Measurements from ENCODE around the gene PTPRN2.
A peak's percentile ranks its signal among the peaks of the same experiment; 100 is the strongest.

PTPRN2 gene

GRCh38 chr7:158117341-158118222 is 470.0 kb downstream of the PTPRN2 start:
- Mint-ChIP-seq H3K27me3 (ENCODE audit: low read depth, poor library complexity) (peaks cover 8% of the 10 kb centered on the region), H3K27ac (no peak overlapping the region), H3K36me3 (ENCODE audit: low read depth) (peaks cover 7% of the 10 kb centered on the region), H3K4me1 (no peaks in the 10 kb centered on the region), H3K9me3 (peaks cover 74% of the 10 kb centered on the region), H3K4me3 (no peak overlapping the region)
- TF ChIP-seq, protein P1, sequence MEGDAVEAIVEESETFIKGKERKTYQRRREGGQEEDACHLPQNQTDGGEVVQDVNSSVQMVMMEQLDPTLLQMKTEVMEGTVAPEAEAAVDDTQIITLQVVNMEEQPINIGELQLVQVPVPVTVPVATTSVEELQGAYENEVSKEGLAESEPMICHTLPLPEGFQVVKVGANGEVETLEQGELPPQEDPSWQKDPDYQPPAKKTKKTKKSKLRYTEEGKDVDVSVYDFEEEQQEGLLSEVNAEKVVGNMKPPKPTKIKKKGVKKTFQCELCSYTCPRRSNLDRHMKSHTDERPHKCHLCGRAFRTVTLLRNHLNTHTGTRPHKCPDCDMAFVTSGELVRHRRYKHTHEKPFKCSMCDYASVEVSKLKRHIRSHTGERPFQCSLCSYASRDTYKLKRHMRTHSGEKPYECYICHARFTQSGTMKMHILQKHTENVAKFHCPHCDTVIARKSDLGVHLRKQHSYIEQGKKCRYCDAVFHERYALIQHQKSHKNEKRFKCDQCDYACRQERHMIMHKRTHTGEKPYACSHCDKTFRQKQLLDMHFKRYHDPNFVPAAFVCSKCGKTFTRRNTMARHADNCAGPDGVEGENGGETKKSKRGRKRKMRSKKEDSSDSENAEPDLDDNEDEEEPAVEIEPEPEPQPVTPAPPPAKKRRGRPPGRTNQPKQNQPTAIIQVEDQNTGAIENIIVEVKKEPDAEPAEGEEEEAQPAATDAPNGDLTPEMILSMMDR (IDR thresholded peaks at IDR 0.05) = no peak
- no peak for DNase-seq

- peaks cover 12% of the 10 kb centered on the region for H3K27me3 Mint-ChIP-seq (ENCODE audit: low read depth, poor library complexity)
- TF ChIP-seq, protein P1 (IDR thresholded peaks at IDR 0.05) = no peak
- H3K4me1 Mint-ChIP-seq = peaks cover 6% of the 10 kb centered on the region
- no peak overlapping the region for H3K4me3 Mint-ChIP-seq
- DNase-seq = no peak
- peaks cover 7% of the 10 kb centered on the region for H3K36me3 Mint-ChIP-seq (ENCODE audit: low read depth)
- H3K27ac Mint-ChIP-seq = no peak overlapping the region
- peaks cover 61% of the 10 kb centered on the region for H3K9me3 Mint-ChIP-seq
Measured at GRCh38 chr7:158116235-158116634, 471.4 kb downstream of the PTPRN2 start.

- Mint-ChIP-seq H3K4me3 (no peak overlapping the region), H3K36me3 (ENCODE audit: low read depth) (peaks cover 7% of the 10 kb centered on the region), H3K9me3 (peaks cover 53% of the 10 kb centered on the region), H3K27me3 (ENCODE audit: low read depth, poor library complexity) (peaks cover 10% of the 10 kb centered on the region), H3K4me1 (peaks cover 12% of the 10 kb centered on the region), H3K27ac (no peak overlapping the region)
- DNase-seq = no peak
- TF ChIP-seq, protein P1 (IDR thresholded peaks at IDR 0.05) = no peak
Measured at GRCh38 chr7:158114056-158114850, 473.4 kb downstream of the PTPRN2 start.

DNA sequence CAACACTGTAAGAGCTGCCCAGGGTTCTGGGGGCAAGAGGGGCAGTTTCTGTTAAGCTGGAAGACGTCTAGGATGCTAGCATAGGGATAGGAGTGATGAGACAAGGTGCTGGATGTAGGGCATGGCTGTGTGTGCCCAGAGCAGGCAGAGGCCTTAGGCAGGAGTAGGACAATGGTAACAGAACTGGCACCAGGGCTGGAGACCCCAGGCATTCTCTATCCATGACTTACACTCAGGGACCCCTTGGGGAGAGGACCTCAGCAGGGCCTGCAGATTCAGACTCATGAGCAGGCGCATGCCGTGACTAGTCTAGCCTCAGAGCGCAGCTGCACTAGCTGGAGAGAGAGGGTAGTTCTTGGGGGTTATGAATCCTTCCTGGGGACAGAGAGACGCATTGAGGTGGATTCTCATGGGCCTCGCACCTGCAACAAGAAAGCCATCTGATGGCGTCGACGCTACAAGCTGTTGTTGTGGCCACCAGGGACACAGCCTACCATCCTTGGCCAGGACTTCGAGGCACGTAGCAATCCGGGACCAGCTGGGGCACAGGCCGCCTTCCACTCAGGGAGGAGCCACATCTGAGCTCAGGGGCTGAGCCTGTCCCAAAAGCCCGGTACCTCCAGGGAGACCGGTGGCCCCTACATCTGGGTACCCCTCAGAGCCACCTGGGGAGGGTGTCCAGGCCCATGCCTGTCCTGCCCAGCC is 474.1 kb downstream of the PTPRN2 start:
- H3K4me3 Mint-ChIP-seq = no peak overlapping the region
- H3K9me3 Mint-ChIP-seq = peaks cover 45% of the 10 kb centered on the region
- DNase-seq = no peak
- peak overlapping the region; percentile 29 for H3K27ac Mint-ChIP-seq
- TF ChIP-seq, protein P1 (IDR thresholded peaks at IDR 0.05) = no peak
- H3K36me3 Mint-ChIP-seq (ENCODE audit: low read depth) = peaks cover 7% of the 10 kb centered on the region
- H3K27me3 Mint-ChIP-seq (ENCODE audit: low read depth, poor library complexity) = peaks cover 8% of the 10 kb centered on the region
- H3K4me1 Mint-ChIP-seq = peaks cover 12% of the 10 kb centered on the region

DNA sequence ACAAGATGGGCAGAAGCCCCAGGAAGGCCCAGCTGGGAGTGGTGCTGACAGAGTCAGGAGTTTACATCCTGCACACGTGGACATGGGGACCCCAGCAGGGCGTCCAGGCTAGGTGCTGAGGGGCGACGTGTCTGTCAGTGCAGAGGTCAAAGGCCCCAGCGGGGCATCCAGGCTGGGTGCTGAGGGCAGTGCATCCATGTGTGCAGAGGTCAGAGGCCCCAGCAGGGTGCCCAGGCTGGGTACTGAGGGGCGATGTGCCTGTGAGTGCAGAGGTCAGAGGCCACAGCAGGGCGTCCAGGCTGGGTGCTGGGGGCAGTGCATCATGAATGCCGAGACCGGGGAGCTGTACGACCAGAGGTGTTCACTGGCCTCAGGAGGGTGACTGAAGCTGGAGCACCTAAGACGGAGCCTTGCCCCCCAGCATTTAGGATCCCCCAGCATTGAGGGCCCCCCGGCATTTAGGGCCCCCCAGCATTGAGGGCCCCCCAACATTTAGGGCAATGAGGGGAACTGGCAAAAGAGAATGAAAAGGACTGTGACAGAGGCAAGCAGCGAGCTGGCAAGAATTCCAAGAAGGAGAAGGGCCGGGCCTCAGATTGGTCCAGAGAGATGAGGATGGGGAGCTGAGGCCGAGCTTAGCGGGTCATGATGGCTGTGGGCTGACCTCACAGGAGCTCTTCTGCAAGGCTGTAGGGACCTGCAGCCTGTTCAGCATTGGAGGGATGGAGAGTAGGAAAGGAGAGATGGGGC is 474.9 kb downstream of the PTPRN2 start:
- Mint-ChIP-seq H3K9me3 (peaks cover 42% of the 10 kb centered on the region), H3K27me3 (ENCODE audit: low read depth, poor library complexity) (peaks cover 8% of the 10 kb centered on the region), H3K27ac (peak overlapping the region; percentile 29), H3K4me3 (no peak overlapping the region), H3K36me3 (ENCODE audit: low read depth) (peaks cover 7% of the 10 kb centered on the region), H3K4me1 (peaks cover 12% of the 10 kb centered on the region)
- TF ChIP-seq, protein P1 (IDR thresholded peaks at IDR 0.05) = no peak
- no peak for DNase-seq

All from nephron progenitor cell (in vitro differentiated cells).